WTC11 (cell line): ENCODE measurements around the gene C19orf25. TPM values are rescaled to one million over a fixed set of nuclear protein-coding genes. Genes with fewer than 3 reads are reported as not detected.

ENCODE experiments used
- ATAC-seq: fragments of 200-7000 bp; cut with Tn5 transposase; 2 replicates; pipeline ENCODE4 v1.10.0; 2021; ENCODE audit warnings: mild to moderate bottlenecking, moderate library complexity
- CTCF ChIA-PET: fragments of 300-600 bp; sonication (Branson Sonifier 250); formaldehyde crosslinking; loops from one replicate; lab custom pipeline; 2021; ENCODE audit warnings: antibody characterized with exemption; lab: Charles Lee
- POLR2A ChIA-PET: fragments of 350-600 bp; sonication (Branson Sonifier 250); formaldehyde crosslinking; loops from one replicate; lab custom pipeline; 2021; ENCODE audit warnings: antibody characterized with exemption; lab: Charles Lee
- DNase-seq: peaks from one replicate; pipeline ENCODE4 v3.0.0; 2021; ENCODE audit warnings: low spot score
- H3K27ac Mint-ChIP-seq: 2 replicates; pipeline ENCODE4 v1.8.0; 2021; ENCODE audit warnings: mixed read lengths
- H3K27me3 Mint-ChIP-seq: 2 replicates; pipeline ENCODE4 v1.8.0; 2021; ENCODE audit warnings: low read depth, mild to moderate bottlenecking, moderate library complexity, mixed read lengths
- H3K36me3 Mint-ChIP-seq: 2 replicates; pipeline ENCODE4 v1.8.0; 2021; ENCODE audit warnings: mixed read lengths
- H3K4me1 Mint-ChIP-seq: 2 replicates; pipeline ENCODE4 v1.8.0; 2022; ENCODE audit warnings: mixed read lengths
- H3K4me3 Mint-ChIP-seq: 2 replicates; pipeline ENCODE4 v1.8.0; 2021; ENCODE audit warnings: mild to moderate bottlenecking, moderate library complexity, mixed read lengths
- H3K9me3 Mint-ChIP-seq: 2 replicates; pipeline ENCODE4 v1.8.0; 2021; ENCODE audit warnings: mixed read lengths
- ATF1 ChIP-seq: sonication (generic); formaldehyde crosslinking; IDR thresholded peaks from 2 replicates; pipeline ENCODE4 v1.8.1; 2023; ENCODE audit warnings: mild to moderate bottlenecking, moderate library complexity, missing genetic modification reagents
- EMX1 ChIP-seq: fragments of 250-450 bp; sonication (Bioruptor Pico); IDR thresholded peaks from 2 replicates; pipeline ENCODE4 v1.8.0; 2021; ENCODE audit warnings: mild to moderate bottlenecking
- HMGA2 ChIP-seq: fragments of 250-450 bp; sonication (Bioruptor Pico); IDR thresholded peaks from 2 replicates; pipeline ENCODE4 v1.4.0; 2021; ENCODE audit warnings: mild to moderate bottlenecking, moderate library complexity
- MXD4 ChIP-seq: fragments of 250-450 bp; sonication (Bioruptor Pico); IDR thresholded peaks from 2 replicates; pipeline ENCODE4 v1.8.0; 2021; ENCODE audit warnings: mild to moderate bottlenecking, moderate library complexity, borderline replicate concordance
- NFYB ChIP-seq: sonication (generic); formaldehyde crosslinking; conservative IDR thresholded peaks from 2 replicates; pipeline ENCODE4 v1.8.0; 2022; ENCODE audit warnings: low read depth, missing genetic modification reagents
- SOX15 ChIP-seq: fragments of 250-450 bp; sonication (Bioruptor Pico); IDR thresholded peaks from 2 replicates; pipeline ENCODE4 v1.9.0; 2021; ENCODE audit warnings: mild to moderate bottlenecking
- USF1 ChIP-seq: sonication (generic); formaldehyde crosslinking; IDR thresholded peaks from 2 replicates; pipeline ENCODE4 v1.8.0; 2022; ENCODE audit warnings: mild to moderate bottlenecking, missing genetic modification reagents
- USF2 ChIP-seq: sonication (generic); formaldehyde crosslinking; IDR thresholded peaks from 2 replicates; pipeline ENCODE4 v1.8.1; 2023; ENCODE audit warnings: mild to moderate bottlenecking, missing genetic modification reagents, moderate library complexity
- ZNF232 ChIP-seq: sonication (generic); formaldehyde crosslinking; IDR thresholded peaks from 2 replicates; pipeline ENCODE4 v1.8.0; 2022; ENCODE audit warnings: mild to moderate bottlenecking, missing genetic modification reagents
- ZNF263 ChIP-seq: sonication (generic); formaldehyde crosslinking; IDR thresholded peaks from 2 replicates; pipeline ENCODE4 v1.8.1; 2022; ENCODE audit warnings: low read depth, mild to moderate bottlenecking, moderate library complexity, missing genetic modification reagents
- ZNF671 ChIP-seq: fragments of 250-450 bp; sonication (Bioruptor Pico); IDR thresholded peaks from 2 replicates; pipeline ENCODE4 v1.8.0; 2021; ENCODE audit warnings: mild to moderate bottlenecking
- total RNA-seq: library from RNA; stranded (reverse); gene quantifications from 3 replicates; pipeline ENCODE4 v1.2.3, GENCODE V29; 2021
- TF ChIP-seq, protein P1 (sequence below): sonication (generic); formaldehyde crosslinking; conservative IDR thresholded peaks from 2 replicates; pipeline ENCODE4 v1.8.1; 2022; ENCODE audit warnings: mild to moderate bottlenecking, missing genetic modification reagents
- TF ChIP-seq, protein P2 (sequence below): fragments of 250-450 bp; sonication (Bioruptor Pico); IDR thresholded peaks from 2 replicates; pipeline ENCODE4 v1.9.0; 2021; ENCODE audit warnings: mild to moderate bottlenecking, borderline replicate concordance

Gene C19orf25
- total RNA-seq, 1 experiment from 2014 or later = 65.7 TPM

DNA sequence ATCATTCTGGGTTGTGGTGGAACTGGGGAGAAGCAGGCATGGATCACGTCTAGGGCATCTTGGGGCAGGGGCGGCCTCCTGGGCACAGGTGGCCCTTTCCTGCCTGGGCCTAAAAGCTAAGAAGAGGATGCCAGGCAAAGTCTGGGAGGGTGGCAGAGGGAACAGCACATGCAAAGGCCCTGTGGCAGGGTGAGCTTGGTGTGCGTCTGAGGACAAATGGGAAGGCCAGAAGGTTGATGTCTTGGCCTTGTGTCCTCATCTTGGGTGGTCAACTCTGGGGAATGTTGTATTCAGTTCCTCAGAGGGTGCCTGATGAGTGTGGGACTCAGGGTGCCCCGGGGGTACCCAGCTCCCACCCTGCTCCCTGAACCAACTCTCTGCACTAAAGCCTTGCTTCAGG lies 39.5 kb upstream of the C19orf25 start:
- ATAC-seq (no peak), DNase-seq (no peak)
- Mint-ChIP-seq H3K36me3 (no peaks in the 10 kb centered on the region), H3K4me3 (no peak overlapping the region), H3K4me1 (no peaks in the 10 kb centered on the region), H3K9me3 (peaks cover 14% of the 10 kb centered on the region), H3K27ac (no peak overlapping the region), H3K27me3 (peaks cover 40% of the 10 kb centered on the region)
- ChIA-PET CTCF (interaction anchor here (1.9 kb wide), 1 partner anchor 319 kb away, joined by 5 read pairs; no protein-coding TSS in a partner anchor), POLR2A (no interaction called here)
- TF ChIP-seq ZNF263 (CRISPR knock-in tag) (no peak), HMGA2 (CRISPR knock-in tag) (no peak), SOX15 (CRISPR knock-in tag) (no peak), ZNF671 (CRISPR knock-in tag) (no peak), EMX1 (CRISPR knock-in tag) (no peak), MXD4 (CRISPR knock-in tag) (no peak), ZNF232 (CRISPR knock-in tag) (no peak), USF1 (CRISPR knock-in tag) (no peak), ATF1 (CRISPR knock-in tag) (no peak)
- TF ChIP-seq, protein P1, sequence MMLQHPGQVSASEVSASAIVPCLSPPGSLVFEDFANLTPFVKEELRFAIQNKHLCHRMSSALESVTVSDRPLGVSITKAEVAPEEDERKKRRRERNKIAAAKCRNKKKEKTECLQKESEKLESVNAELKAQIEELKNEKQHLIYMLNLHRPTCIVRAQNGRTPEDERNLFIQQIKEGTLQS (CRISPR knock-in tag) = no peak

DNA sequence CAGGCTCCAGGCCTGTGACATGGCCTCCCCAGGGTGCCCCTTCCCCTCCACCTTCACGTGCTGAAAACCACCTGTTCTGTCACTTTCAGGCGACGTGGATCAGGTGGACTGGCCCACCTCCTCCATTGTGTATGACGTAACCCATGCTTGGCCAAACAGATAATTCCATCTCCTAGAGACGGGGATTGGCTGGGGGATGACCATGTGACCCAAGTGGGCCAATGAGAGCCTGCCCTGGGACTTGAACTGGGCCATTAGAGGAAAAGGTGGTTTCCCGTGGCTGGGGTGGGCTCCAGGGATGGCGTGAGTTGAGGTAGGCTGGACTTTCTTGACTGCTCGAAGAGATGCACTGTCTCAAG lies 37.4 kb upstream of the C19orf25 start:
- Mint-ChIP-seq H3K36me3 (no peaks in the 10 kb centered on the region), H3K27ac (no peak overlapping the region), H3K27me3 (peaks cover 27% of the 10 kb centered on the region), H3K4me1 (no peaks in the 10 kb centered on the region), H3K9me3 (peaks cover 14% of the 10 kb centered on the region), H3K4me3 (no peak overlapping the region)
- ATAC-seq = no peak; the same call in 1 of the 2 replicates
- TF ChIP-seq USF2 = peak; percentile 77
- TF ChIP-seq, protein P2, sequence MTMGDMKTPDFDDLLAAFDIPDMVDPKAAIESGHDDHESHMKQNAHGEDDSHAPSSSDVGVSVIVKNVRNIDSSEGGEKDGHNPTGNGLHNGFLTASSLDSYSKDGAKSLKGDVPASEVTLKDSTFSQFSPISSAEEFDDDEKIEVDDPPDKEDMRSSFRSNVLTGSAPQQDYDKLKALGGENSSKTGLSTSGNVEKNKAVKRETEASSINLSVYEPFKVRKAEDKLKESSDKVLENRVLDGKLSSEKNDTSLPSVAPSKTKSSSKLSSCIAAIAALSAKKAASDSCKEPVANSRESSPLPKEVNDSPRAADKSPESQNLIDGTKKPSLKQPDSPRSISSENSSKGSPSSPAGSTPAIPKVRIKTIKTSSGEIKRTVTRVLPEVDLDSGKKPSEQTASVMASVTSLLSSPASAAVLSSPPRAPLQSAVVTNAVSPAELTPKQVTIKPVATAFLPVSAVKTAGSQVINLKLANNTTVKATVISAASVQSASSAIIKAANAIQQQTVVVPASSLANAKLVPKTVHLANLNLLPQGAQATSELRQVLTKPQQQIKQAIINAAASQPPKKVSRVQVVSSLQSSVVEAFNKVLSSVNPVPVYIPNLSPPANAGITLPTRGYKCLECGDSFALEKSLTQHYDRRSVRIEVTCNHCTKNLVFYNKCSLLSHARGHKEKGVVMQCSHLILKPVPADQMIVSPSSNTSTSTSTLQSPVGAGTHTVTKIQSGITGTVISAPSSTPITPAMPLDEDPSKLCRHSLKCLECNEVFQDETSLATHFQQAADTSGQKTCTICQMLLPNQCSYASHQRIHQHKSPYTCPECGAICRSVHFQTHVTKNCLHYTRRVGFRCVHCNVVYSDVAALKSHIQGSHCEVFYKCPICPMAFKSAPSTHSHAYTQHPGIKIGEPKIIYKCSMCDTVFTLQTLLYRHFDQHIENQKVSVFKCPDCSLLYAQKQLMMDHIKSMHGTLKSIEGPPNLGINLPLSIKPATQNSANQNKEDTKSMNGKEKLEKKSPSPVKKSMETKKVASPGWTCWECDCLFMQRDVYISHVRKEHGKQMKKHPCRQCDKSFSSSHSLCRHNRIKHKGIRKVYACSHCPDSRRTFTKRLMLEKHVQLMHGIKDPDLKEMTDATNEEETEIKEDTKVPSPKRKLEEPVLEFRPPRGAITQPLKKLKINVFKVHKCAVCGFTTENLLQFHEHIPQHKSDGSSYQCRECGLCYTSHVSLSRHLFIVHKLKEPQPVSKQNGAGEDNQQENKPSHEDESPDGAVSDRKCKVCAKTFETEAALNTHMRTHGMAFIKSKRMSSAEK (CRISPR knock-in tag) = no peak
- TF ChIP-seq USF1 (CRISPR knock-in tag) = peak; percentile 57; the same call in 1 of the 2 replicates
- CTCF ChIA-PET = no interaction called here
- no peak for DNase-seq
- POLR2A ChIA-PET = no interaction called here

DNA sequence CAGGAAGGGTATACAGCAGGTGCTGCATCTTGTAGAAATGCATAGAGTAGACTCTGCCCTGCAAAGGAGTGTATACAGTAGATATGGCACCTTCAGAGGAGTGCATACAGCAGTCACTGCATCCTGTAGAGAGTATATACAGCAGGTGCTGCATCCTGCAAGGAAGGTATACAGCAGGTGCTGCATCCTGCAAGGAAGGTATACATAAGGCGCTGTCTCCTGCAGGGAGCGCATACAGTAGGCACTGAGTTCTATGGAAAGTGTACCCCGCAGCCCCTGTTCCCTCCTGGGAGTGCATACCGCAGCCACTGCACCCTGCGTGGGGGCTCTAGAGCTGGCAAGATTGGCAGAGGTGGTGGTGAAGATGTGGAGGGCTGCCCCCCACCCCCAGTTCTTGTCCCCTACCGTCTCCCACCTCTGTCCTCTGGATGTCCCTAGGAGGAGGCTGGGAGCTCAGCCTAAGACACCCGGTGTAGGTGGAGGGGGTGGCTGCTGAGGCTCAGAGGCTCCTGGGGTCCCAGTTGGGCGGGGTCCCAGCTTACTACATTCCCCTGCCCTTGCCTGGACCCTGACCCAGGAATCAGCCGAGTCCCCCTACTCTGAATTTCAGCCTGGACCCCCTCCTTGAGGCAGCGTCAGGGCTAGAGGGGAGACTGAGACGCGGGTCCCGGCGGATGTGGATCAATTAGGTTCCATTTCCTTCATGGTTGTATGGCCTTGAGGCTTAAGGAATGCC lies 36.1 kb upstream of the C19orf25 start:
- CTCF ChIA-PET = interaction anchor here (0.7 to 1.8 kb wide), 6 partner anchors 8 to 323 kb away, joined by 3 to 8 read pairs (median 4); partner anchors contain the start of gene PLK5
- TF ChIP-seq MXD4 (CRISPR knock-in tag) (no peak), NFYB (CRISPR knock-in tag) (no peak)
- TF ChIP-seq, all 79 proteins: peak for 0
- POLR2A ChIA-PET = interaction anchor here (0.6 kb wide), 1 partner anchor 23 kb away, joined by 10 read pairs; no protein-coding TSS in a partner anchor
- Mint-ChIP-seq H3K27ac (no peak overlapping the region), H3K36me3 (no peaks in the 10 kb centered on the region), H3K4me3 (no peak overlapping the region), H3K4me1 (no peaks in the 10 kb centered on the region), H3K27me3 (peaks cover 36% of the 10 kb centered on the region), H3K9me3 (peaks cover 14% of the 10 kb centered on the region)
- DNase-seq = no peak
- ATAC-seq = no peak
